Right hindlimb (tissue), 1 donor: ENCODE data around the gene MRPL32.
"Not testable (repeated sequence)": the region's sequence is repeated elsewhere in the genome, so short reads cannot be mapped to it uniquely, and the experiment has no call there.

Experiments used
- DNase-seq: peaks from one replicate; pipeline ENCODE4 v3.0.0-alpha.2; 2018

Gene MRPL32

GRCh38 chr7:42931834-42932651 lies at the start of gene MRPL32, which contains the start of gene PSMA2:
MRPL32 (plus strand) TSS chr7:42932376; CDS start chr7:42932387, 11 bp downstream.
PSMA2 (minus strand) TSS chr7:42932174; CDS start chr7:42932158, 16 bp downstream.
- DNase-seq = peak; percentile 98

- DNase-seq = peak; percentile 39
Observed at GRCh38 chr7:42883950-42884349, 48.2 kb upstream of the MRPL32 start.

- not testable (repeated sequence) for DNase-seq
Observed at GRCh38 chr7:42885183-42885582, 47.0 kb upstream of the MRPL32 start.

GRCh38 chr7:42886129-42886528 lies 46.0 kb upstream of the MRPL32 start:
- no peak for DNase-seq

- no peak for DNase-seq
Observed at GRCh38 chr7:42886893-42887505, 45.2 kb upstream of the MRPL32 start.

GRCh38 chr7:42893346-42894240 lies 38.6 kb upstream of the MRPL32 start:
- DNase-seq = no peak

GRCh38 chr7:42900842-42901241 lies 31.3 kb upstream of the MRPL32 start:
- DNase-seq = no peak

- no peak for DNase-seq
Observed at GRCh38 chr7:42902331-42902730, 29.8 kb upstream of the MRPL32 start.

- DNase-seq = no peak
Observed at GRCh38 chr7:42906181-42906580, 26.0 kb upstream of the MRPL32 start.

- no peak for DNase-seq
Observed at GRCh38 chr7:42907316-42907715, 24.9 kb upstream of the MRPL32 start.

GRCh38 chr7:42910306-42910705 lies 21.9 kb upstream of the MRPL32 start:
- DNase-seq = no peak

GRCh38 chr7:42911454-42912447 lies 20.4 kb upstream of the MRPL32 start, which contains the start of gene C7orf25:
C7orf25 (minus strand) TSS chr7:42912070; CDS start chr7:42910900, 1,170 bp downstream.
- DNase-seq = peak; percentile 97

- DNase-seq = no peak
Observed at GRCh38 chr7:42913591-42913990, 18.6 kb upstream of the MRPL32 start.

- DNase-seq = no peak
Observed at GRCh38 chr7:42914009-42914408, 18.2 kb upstream of the MRPL32 start.

- no peak for DNase-seq
Observed at GRCh38 chr7:42914421-42915045, 17.6 kb upstream of the MRPL32 start.

GRCh38 chr7:42915356-42915755 lies 16.8 kb upstream of the MRPL32 start:
- DNase-seq = no peak

- DNase-seq = no peak
Observed at GRCh38 chr7:42922017-42922753, 10.0 kb upstream of the MRPL32 start.

- DNase-seq = no peak
Observed at GRCh38 chr7:42924223-42924838, 7.8 kb upstream of the MRPL32 start.

GRCh38 chr7:42925630-42926029 lies 6.5 kb upstream of the MRPL32 start:
- no peak for DNase-seq

- DNase-seq = no peak
Observed at GRCh38 chr7:42926204-42926603, 6.0 kb upstream of the MRPL32 start.
